COR-L47 (cell line): ENCODE data around the gene SLC23A1.
"Not testable (repeated sequence)": the region's sequence is repeated elsewhere in the genome, so short reads cannot be mapped to it uniquely, and the experiment has no call there.

Experiments
- DNase-seq: peaks from one replicate; lab custom pipeline; 2025; lab: John Stamatoyannopoulos, UW

The SLC23A1 gene

DNA sequence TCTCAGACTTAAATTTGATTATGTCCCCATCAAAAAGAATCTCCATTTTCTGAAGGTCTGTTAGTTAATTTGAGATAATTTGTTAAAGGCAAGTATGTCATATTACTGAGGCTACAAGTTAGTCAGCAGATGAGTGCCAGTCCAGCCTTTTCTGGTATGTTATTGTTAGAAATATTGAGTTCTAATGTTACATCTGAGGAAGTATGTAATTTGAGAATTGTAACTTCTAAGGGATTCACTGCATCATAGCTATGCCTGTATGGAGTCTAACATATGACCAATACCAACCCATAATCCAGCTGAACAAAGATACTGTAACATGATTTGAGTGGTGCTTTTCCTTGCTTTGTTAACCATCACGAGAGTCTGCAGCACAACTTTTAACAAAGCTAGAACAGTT, 13.9 kb downstream of the SLC23A1 start:
- DNase-seq: no peak

DNA sequence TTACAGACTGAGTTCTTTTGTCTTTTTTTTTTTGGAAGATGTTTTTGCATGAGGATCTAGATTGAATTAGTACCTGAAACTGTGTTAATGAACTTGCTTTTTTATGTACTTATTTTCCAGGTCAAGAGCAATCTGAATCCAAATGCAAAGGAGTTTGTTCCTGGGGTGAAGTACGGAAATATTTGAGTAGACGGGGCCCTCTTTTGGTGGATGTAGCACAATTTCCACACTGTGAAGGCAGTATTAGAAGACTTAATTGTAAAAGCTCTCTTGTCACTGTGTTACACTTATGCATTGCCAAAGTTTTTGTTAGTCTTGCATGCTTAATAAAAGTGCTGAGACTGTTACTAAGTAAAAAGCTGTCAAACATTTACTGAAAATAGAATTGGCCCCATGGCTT, 14.5 kb downstream of the SLC23A1 start:
- DNase-seq: no peak

DNA sequence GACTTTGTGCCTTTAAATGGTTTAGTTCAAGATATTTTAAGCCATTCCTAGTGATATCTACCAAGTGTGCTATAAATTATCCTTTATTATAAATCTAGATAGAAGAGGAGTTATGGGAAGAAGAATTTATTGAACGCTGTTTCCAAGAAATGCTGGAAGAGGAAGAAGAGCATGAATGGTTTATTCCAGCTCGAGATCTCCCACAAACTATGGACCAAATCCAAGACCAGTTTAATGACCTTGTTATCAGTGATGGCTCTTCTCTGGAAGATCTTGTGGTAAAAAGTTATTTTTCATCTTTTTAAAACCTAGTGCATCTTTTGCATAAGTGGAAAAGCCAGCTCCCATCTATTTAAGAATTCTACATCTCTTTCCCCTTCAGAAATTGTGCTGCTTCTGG, 18.6 kb downstream of the SLC23A1 start:
- DNase-seq: no peak

DNA sequence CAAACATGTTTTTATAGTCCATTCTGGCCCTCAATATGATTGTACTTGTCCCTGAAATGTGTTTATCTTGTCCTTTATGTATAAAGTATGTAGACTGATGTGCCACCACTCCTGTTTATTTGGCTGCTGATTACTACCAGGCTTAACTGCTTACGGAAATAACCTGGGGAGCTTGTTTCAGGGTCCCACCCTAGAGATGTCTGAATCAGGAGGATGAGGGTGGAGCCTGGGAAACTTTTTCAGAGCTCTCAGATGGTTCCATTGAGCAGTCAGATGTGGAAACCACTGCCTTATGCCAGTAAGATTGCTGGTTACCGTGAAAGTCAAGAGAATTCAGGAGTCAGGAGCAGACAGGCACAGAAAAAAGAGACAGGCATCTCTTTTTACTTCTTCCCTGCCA, 19.2 kb downstream of the SLC23A1 start:
- DNase-seq: no peak

DNA sequence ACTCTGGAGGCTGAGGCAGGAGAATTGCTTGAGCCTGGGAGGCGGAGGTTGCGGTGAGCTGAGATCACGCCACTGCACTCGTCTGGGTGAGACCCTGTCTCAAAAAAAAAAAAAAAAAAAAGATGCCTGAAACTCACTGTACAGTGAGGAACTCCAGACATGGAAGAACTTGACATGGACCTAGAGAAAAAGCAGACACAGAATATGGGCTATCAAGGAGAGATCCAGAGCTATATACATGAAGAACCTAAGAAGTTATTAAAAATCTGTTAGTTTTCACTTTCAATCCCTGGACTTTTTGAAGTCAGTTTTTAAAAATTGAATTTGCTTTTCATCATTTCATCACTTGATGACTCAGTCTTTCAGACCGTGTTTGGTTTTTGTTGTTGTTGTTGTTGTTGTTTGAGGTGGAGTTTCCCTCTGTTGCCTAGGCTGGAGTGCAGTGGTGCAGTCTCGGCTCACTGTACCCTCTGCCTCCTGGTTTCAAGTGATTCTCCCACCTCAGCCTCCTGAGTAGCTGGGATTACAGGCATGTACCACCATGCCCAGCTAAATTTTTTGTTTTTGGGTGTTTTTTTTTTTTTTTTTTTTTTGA, 21.2 kb downstream of the SLC23A1 start:
- DNase-seq: no peak

DNA sequence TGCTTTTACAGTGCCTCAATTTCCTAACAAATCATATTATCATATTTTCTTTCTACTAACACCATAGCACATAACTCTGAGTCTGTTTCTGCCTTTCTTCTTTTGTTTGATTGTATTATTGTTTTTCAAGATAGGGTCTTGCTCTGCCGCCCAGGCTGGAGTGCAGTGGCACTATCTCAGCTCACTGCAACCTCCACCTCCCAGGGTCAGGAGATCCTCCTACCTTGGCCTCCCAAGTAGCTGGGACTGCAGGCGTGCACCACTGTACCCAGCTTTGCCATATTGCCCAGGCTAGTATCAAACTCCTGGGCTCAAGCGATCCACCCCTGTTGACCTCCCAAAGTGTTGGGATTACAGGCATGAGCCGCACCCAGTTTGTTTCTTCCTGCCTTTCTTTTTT, 22.7 kb downstream of the SLC23A1 start:
- DNase-seq: no peak

DNA sequence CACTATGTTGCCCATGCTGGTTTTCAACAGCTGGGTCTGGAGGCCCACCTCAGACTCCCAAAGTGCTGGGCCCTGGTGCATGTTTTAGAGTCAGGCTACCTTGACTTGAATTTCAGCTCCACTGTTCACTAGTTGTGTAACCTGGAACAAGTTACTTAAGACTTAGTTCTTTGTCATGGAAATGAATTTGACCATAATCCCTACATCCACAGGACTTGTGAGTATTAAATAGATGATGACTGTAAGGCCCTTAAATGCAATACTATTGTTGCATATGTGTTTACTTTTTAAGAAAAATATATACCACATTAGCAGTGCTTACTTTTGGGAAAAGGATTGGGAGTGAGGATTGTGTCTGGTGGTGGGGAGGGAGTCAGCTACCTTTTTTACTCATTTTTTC, 25.0 kb downstream of the SLC23A1 start:
- no peak for DNase-seq

DNA sequence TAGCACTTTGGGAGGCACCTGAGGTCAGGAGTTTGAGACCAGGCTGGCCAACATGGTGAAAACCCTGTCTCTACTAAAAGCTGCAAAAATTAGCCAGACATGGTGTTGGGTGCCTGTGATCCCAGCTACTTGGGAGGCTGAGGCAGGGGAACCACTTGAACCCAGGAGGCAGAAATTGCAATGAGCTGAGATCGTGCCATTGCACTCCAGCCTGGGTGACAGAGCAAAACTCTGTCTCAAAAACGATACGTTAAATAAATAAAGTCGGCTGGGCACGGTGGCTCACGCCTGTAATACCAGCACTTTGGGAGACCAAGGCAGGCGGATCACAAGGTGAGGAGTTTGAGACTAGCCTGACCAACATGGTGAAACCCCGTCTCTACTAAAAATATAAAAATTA, 27.2 kb downstream of the SLC23A1 start:
- DNase-seq: not testable (repeated sequence)

DNA sequence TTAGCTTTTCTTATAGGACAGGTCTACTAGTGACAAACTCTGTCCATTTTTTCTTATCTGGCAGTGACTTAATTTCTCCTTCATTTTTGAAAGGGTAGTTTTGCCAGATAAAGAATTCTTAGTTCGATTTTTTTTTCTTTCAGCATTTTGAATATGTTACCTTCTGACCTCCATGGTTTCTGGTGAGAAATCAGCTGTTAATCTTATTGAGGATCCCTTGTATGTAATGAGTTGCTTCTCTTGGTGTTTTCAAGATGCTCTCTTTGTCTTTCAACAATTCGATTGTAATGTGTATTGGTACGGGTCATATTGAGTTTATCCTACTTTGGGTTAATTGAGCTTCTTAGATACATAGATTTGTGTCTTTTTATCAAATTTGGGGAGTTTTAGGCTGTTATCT, 28.9 kb downstream of the SLC23A1 start:
- DNase-seq: no peak

DNA sequence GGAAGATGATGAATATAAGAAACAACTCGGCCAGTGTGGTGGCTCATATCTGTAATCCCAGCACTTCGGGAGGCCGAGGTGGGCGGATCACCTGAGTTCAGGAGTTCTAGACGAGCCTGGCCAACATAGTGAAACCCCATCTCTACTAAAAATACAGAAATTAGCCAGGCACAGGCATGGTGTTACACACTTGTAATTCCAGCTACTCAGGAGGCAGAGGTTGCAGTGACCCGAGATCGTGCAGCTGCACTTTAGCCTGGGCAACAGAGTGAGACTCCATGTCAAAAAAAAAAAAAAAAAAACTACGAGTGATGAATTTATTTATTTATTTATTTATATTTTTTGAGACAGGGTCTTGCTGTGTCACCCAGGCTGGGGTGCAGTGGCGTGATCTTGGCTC, 35.2 kb downstream of the SLC23A1 start:
- not testable (repeated sequence) for DNase-seq

DNA sequence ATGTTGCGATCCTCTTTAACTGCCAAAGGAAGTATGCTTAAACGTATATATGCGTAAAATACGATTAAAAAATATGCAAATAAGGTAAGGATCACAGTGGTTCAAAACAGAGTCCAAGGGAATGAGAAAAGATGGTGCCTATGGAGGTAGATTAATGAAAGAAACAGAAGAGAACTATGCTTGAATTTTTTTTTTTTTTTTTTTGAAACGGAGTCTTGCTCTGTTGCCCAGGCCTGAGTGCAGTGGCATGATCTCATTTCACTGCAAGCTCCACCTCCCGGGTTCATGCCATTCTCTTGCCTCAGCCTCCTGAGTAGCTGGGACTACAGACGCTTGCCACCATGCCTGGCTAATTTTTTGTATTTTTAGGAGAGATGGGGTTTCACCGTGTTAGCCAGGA, 37.7 kb downstream of the SLC23A1 start:
- not testable (repeated sequence) for DNase-seq

DNA sequence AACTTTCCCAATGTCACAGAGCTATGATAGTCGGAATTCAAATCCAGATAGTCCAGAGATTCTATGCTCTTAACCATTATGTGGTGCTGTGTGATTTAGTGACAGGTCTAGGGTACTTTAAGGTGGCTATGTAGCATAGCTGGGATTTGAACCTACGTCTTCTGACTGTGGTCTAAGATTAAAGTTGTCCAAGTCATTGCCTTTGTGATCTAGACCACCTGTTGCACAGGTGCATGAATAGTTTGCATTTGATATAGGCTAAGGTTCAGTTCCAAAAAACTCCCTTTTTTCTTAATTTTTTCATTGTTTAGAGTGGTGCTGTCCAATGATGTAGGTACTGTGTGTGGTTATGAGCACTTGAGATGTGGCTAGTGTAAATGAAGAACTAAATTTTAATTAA, 38.9 kb downstream of the SLC23A1 start:
- no peak for DNase-seq

DNA sequence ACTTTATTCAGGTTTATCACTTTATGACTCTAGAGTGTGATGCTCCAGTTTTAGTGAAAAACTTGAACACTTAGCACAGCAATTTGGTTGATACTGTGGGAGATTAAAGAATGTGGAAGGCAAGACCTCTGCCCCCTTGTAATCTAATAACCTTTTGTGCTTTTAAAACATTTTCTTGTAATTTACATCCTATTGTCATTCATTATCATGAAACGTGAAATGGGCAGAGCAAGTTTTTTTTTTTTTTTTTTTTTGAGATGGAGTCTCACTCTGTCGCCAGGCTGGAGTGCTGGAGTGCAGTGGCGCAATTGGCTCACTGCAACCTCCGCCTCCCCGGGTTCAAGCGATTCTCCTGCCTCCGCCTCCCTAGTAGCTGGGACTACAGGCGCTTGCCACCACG, 39.6 kb downstream of the SLC23A1 start:
- no peak for DNase-seq

DNA sequence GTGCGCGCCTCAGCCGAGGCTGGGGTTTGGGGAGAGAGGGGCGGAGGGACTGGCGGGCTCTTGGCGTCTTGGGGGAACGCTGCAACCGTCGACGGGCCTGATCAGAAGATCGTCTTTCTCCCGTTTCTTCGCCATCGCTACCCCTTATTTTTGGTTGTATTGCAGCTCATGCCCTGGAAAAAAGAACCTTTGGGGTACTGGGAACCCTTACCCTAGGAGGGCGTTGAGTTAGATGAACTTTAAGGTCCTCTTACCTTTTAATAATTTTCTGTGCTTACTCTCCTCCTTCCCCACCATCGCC, 40.7 kb downstream of the SLC23A1 start:
- DNase-seq: no peak

DNA sequence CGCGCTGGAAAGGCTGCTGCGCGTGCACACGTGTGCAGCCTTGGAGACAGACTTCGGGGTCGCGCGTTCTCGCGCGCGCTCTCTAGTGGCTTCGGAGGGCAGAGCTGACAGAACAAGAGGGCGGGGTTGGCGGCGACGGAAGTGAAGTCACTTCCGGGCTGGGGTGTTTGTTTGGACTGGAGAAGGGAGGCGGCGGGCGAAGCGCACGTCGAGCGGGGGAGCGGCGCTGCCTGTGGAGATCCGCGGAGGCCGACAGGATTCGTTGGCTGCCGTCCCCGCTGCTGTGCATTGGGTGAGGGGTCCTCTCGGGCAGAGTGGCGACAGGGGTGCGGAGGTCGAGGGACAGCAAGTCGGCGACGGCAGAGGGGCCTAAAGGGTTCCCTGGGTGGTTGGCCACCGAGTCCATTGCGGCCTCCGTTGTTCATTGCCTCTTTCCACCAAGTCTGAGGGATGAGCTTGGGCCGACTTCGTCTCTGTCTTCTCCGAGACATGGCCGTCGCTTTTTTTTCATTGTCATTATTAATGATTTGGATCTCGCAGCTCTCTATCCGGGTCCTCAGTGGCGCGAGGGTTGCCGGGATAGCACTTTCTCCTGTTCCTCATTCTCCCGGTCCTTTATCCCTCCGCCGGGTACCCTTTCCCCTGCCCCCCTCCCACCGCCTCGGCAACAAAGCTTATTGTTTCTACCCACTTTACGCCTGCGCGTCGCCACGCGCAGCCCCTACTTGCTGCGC, 41.2 kb downstream of the SLC23A1 start, which contains the start of gene PAIP2:
Gene PAIP2, plus strand, starts transcription at position 166 of the 734 bp plus-strand sequence. CDS start 21,931 bp downstream, outside the sequence.
- DNase-seq: peak; percentile 98

DNA sequence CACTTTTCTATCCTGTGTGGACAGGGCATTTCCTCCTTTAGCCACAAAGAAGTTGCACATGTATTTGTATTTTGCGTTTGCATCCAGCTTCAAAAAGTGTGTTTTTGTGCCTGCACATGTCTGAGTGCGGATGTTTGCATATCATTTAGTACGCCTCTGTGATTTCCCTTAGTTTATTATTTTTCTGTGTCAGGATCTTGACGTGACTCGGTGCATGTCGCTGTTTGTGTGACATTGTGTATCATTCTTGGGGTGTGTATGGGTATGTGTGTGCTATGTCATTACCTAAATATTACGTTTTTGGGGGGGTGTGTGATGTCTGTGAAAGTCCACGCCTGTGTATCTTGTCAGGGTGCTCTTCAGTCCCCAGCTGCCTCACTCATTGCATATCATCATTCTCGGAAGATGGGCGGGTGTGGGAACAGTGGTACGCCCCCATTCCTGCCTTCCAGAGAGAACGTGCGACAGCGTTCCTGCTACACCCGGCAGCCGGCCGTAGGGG, 41.9 kb downstream of the SLC23A1 start:
- DNase-seq: no peak

DNA sequence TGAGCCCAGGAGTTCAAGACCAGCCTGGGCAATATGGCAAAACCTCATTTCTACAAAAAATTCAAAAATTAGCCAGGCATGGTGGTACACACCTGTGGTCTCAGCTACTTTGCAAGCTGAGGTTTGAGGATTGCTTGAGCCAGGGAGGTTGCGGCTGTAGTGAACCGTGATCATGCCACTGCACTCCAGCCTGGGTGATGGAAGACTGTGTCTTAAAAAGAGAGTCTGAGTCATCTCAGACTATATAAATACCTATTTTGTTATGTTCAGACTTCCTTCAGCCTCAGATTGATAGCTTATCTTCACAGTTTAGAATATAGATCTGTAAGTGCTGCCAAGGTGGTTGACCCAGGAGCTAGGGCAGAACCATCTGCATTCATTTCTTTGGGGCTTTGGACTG, 43.0 kb downstream of the SLC23A1 start:
- no peak for DNase-seq

DNA sequence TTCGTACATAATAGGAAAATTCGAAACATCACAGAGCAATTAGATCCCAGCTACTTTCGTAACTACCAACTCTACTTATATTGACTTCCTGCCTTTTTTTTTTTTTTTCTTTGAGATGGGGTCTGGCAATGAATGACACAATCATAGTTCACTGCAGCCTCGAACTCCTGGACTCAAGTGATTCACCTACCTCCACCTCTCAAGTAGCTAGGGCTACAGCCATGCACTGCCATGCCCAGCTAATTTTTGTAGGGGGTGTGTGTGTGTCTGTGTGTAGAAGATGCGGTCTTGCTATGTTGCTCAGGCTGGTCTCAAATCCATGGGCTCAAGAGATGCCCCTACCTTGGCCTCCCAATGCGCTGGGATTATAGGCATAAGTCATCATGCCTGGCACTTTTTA, 47.3 kb downstream of the SLC23A1 start:
- no peak for DNase-seq
